ENCODE data around the gene BTF3L4.
"Not testable (repeated sequence)": the region's sequence is repeated elsewhere in the genome, so short reads cannot be mapped to it uniquely, and the experiment has no call there.

The BTF3L4 gene

DNA sequence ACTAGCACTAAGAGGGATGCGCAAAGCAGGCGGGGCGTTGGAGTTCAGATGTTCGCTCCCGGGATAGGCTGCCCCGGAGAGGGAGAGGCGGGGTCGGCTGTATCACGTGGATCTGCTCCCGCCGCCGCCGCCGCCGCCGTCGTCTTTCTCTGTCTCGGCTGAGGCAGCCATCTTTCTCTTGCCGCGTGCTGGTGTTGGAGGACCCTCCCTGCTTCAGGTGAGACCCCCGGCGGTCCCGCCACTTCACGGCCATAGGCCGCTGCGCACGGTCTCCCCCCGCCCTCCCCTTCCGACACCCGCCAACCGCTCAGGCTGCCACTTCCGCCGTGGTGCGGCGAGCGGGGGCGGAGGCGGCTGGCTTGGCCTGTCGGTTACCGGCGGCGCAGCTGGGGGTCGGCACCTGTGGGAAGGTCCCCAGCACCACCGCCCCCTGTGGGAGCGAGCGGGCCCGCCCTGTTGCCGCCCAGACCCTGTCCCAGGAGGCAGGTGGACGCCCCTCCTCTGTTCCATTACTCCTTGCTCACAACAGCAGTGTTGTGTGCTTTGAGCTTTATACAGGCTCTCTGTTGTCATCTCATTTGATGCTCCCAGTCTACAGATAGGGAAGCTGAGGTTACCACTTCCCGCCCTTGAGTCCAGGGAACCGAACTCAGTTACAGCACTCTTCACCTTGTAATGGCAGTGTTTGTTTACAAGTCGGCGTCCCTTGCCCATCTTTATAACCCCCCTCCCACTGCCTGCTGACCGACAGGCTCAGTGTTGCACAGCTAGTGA is at the start of gene BTF3L4:
Gene BTF3L4, plus strand, starts transcription at position 133 of the 774 bp plus-strand sequence. CDS start 3,553 bp downstream, outside the sequence.
- peak; percentile 82 for DNase-seq (ENCODE audit: low read depth)

DNA sequence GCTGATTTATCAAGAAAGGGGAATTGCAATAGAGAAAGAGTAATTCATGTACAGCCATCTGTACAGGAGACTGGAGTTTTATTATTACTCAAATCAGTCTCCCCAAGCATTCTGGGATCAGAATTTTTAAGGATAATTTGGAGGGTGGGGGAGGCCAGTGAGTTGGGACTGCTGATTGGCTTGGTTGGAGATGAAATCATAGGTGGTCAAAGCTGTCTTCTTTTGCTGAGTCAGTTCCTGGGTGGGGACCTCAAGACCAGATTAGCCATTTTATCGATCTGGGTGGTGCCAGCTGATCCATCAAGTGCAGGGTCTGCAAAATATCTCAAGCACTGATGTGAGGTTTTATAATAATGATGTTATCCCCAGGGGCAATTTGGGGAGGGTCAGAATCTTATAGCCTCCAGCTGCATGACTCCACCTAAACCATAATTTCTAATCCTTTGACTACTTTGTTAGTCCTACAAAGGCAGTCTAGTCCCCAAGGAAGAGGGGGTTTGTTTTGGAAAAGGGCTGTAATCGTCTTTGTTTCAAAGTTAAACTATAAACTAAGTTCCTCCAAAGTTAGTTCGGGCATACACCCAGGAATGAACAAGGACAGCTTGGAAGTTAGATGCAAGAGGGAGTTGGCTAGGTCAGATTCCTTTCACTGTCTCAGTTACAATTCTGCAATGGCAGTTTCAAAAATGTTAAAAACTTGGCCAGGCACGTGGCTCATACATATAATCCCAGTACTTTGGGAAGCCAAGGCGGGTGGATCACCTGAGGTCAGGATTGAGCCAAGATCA is 48.7 kb upstream of the BTF3L4 start:
- DNase-seq (ENCODE audit: low read depth): no peak

GRCh38 chr1:52008071-52008809 is 47.9 kb upstream of the BTF3L4 start:
- DNase-seq (ENCODE audit: low read depth): no peak

DNA sequence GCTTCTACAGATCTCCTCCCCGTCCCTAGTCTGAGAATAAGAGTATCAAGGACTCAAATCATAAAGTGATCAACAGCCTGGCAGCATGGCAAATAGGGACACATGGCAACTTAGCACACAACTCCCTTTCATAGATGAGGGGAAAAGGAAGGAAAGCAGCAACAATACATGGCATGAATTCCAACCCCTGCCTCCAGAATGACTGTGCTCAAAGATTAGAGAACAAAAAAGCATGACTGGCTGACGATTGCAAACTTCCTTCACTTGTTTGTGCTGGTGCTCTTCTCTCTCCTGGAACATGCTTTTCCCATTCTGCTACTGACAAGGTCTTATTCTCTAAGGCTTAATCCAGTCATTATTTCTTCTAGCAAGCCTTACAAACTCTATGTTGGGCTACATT is 34.0 kb upstream of the BTF3L4 start:
- DNase-seq (ENCODE audit: low read depth): no peak

- DNase-seq (ENCODE audit: low read depth): no peak
Measured at GRCh38 chr1:52026278-52026677, 29.8 kb upstream of the BTF3L4 start.

DNA sequence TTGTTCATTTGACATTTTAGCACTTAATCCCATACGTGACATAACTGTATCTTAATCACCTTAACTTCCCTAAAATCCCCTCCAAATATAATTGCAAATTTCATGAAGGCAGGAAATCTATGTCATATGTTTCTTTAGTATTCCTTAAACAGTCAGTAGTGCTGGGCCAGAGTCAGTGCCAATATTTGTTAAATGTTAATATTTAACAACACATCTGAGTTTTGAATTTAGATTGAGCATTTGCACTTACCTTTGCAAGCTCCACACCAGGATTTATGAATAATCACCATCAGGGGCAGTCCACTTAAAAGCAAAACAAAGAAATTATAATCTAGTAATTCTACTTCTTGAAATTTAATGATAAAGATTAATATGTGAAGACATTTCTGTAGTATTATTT is 27.8 kb upstream of the BTF3L4 start:
- DNase-seq (ENCODE audit: low read depth): no peak

GRCh38 chr1:52028839-52029238 is 27.3 kb upstream of the BTF3L4 start:
- DNase-seq (ENCODE audit: low read depth): not testable (repeated sequence)

DNA sequence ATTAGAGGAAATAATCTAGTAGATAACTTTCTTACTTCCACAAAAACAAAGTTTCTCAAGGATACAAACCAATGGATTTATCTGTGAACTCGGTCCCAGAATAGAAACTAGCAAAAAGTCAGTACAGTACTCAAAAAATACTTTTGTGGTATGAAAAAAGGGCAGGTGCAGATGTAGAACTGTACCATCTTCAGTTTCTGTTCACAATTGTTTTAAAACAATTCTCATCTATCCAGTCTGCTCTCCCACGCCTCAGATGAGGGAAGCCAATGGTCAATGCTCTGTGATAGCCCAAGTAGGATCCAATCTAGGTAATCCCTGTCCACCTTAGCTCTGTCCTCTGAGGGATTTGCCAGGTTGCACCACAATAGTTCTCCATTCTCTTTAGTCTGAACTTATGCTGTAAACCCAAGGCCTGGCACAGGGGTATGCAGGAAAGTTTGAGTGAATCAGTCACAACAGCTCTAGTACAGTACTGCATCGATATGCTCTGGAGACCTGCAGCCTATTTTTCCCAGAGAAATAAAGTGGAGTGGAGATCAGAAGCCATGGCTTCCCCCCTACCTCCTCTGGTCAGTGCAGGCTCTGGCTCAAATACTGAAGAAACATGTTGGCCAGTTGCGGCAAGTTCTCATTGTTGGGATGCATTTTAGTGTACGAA is 23.8 kb upstream of the BTF3L4 start:
- DNase-seq (ENCODE audit: low read depth): no peak

- no peak for DNase-seq (ENCODE audit: low read depth)
Measured at GRCh38 chr1:52032785-52033131, 23.3 kb upstream of the BTF3L4 start.

DNA sequence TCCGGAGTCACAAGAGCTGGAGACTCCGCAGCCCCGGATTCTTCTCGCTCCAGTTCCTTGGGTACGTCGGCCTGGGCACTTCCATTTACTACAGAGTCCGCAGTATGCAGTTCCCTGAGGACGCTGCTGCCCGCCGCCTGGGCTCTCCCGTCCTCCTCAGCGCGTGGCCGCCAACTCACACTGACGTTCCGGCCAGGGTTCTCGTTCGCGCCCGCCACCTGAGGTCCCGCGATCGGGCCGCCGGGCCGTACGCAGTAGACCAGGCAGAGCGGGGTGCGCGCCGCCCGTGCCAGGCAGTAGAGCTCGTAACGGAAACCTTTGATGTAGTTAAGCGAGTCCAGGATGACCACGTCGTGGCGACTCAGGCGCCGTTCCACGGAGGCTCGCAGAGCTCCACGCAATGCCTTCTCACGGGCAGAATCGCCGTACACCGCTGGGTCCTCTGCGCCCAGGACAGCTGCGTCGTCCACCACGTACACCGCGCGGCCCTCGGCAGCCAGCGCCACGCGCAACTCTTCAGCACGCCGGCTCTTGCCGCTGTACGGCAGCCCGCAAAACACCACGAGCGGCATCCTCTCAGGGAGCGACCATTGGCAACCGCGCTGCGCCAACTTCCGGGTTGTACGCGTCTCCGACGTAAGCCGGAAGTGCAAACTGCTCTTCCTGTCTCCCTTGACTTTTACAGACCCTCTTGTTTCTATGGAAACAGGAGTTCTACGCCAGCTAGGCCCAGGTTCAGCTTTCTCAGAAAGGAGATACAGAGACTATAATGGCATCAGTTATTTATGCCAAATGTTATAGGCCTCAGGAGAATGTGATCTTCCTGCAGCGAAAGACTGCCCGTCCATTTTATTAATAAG is 22.7 kb upstream of the BTF3L4 start, which contains the start of gene KTI12:
Gene KTI12, minus strand, starts transcription at position 621 of the 860 bp plus-strand sequence. Its CDS starts 49 bp downstream, at position 572.
- peak; percentile 77 for DNase-seq (ENCODE audit: low read depth)

DNA sequence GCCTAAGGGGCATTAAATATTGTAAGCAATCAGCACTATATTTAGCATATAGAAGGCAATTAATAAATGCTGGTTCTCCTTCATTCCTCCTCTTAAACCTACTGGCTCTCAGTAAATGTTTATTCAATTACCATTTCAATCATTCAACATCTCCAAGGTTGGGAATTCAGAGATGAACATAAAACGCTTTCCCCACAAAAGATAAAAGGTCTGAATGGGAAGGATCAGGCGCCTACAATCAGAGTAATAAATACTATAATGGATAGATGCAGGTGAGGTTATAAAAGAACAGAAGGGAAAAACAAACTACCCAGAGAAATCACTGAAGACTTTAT is 22.1 kb upstream of the BTF3L4 start:
- DNase-seq (ENCODE audit: low read depth): no peak

DNA sequence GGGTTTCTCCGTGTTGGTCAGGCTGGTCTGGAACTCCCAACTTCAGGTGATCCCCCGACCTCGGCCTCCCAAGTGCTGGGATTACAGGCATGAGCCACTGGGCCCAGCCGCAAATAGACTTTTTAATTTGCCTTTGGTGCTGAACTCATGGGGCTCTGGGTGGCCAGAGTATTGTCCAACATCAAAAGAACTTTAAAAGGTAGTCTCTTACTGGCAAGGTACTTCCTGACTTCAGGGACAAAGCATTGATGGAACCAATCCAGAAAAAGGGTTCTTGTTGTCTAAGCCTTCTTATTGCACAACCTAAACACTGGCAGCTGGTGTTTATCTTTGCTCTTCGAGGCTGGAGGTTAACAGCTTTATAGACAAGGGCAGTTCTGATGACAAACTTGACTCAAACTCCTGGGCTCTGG is 18.7 kb upstream of the BTF3L4 start:
- DNase-seq (ENCODE audit: low read depth): no peak

- no peak for DNase-seq (ENCODE audit: low read depth)
Measured at GRCh38 chr1:52037909-52038308, 18.2 kb upstream of the BTF3L4 start.

DNA sequence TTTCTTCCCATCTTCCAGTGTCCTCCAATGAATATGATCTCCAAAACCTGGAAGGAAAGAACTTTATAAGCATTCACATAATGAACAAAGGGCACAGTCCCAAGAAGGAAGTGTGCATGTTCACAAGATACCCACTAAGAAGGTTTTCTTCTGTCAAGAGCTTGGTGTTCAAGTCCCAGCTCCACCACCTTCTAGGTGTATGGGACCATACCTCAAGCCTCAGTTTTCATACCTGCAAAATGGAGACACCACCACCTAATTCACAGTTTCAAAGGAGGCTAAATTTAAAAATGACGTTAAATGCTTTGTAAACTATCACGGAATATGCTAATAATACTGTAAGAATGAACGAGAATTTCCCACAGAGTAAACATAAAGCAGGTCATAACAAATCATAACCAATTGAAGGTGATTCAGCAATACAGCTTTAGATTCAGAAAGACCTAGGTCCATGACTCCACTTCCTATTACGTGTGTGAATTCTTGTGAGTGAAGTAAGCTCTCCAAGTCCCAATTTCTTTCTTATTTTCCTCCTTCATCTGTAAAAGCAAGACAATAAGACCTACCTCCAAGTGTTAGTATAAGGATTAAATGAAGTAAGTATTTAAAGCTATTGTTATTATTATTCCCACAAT is 14.4 kb upstream of the BTF3L4 start:
- DNase-seq (ENCODE audit: low read depth): no peak

GRCh38 chr1:52045236-52045635 is 10.9 kb upstream of the BTF3L4 start:
- DNase-seq (ENCODE audit: low read depth): no peak

DNA sequence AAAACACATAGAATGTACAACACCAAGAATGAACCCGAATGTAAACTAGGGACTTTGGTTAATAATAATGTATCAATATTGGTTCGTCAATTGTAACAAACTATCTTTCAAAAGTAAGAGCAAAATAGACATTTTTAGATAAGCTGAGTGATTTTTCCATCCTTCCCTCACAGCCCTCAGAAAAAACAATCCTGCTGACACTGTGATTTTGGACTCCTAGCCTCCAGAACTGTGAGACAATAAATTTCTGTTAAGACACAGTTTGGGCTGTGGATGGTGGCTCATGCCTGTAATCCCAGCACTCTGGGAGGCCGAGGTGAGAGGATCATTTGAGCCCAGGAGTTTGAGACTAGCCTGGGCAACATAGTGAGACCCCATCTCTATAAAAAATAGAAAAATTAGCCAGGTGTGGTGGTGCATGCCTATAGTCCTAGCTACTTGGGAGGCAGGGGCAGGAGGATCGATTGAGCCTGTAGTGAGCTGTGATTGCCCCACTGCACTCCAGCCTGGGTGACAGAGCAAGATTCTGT is 10.4 kb upstream of the BTF3L4 start:
- not testable (repeated sequence) for DNase-seq (ENCODE audit: low read depth)

- DNase-seq (ENCODE audit: low read depth): not testable (repeated sequence)
Measured at GRCh38 chr1:52049337-52049736, 6.8 kb upstream of the BTF3L4 start.

- DNase-seq (ENCODE audit: low read depth): no peak
Measured at GRCh38 chr1:52053862-52054261, 2.2 kb upstream of the BTF3L4 start.

DNA sequence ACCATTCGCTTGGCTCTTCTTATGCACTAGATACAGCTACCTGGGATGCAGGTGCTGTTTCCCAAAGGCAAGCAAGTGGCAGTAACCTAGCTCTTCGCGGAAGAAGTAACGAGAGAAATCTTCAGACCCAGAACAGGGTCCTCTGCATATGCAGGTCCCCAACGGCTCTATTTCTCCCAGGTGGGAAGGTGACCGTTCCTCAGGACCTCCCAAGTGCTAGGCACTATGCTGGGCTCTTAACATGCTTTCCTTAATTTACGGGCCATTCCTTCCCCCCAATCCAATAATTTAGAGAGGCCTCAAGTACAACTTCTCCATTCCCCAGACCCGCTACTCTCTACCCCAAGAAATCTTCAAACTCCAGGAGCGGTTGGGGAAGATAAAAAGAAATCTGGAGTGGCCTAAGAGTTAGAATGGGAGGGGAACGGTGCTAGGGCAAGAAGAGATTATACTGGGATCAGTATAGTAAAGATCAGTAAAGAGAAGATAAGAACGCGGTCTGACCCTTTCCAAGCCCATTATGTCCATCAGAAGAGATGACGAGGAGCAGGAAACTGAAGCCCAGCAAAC is 1.5 kb upstream of the BTF3L4 start:
- DNase-seq (ENCODE audit: low read depth): no peak
